ENCODE results near the gene DMXL1.
"Not testable (repeated sequence)": the region's sequence is repeated elsewhere in the genome, so short reads cannot be mapped to it uniquely, and the experiment has no call there.

DNA sequence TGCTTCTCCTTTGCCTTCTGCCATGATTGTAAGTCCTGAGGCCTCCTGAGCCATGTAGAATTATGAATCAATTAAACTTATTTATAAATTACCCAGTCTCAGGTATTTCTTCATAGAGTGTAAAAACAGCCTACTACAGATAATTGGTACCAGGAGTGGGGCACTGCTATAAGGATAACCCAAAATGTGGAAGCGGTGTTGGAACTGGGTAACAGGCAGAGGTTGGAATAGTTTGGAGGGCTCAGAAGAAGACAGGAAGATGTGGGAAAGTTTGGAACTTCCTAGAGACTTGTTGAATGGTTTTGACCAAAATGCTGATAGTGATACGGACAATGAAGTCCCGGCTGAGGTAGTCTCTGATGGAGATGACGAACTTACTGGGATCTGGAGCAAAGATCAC, 64.9 kb downstream of the DMXL1 start:
- TF ChIP-seq EZH2 (IDR thresholded peaks at IDR 0.05; ENCODE audit: insufficient read depth, poor library complexity, severe bottlenecking); EZH2phosphoT487 (IDR thresholded peaks at IDR 0.05; ENCODE audit: insufficient read depth, low read depth): not testable (repeated sequence)

All from GM23248 (cell line).